ENCODE measurements around the gene PPP4R2. TPM values are rescaled to one million over a fixed set of nuclear protein-coding genes. Genes with fewer than 3 reads are reported as not detected.

The PPP4R2 gene
- total and polyA plus RNA-seq, 9 donors = 37.3 to 65.1 (median 51.0) TPM

- DNase-seq = no peak
- Histone ChIP-seq H3K27me3 (ENCODE audit: control insufficient read depth, insufficient read depth, low read length) (no peaks in the 10 kb centered on the region), H3K36me3 (ENCODE audit: control insufficient read depth, insufficient read depth, low read length) (no peaks in the 10 kb centered on the region), H3K4me1 (ENCODE audit: control insufficient read depth, insufficient read depth, low read length) (peaks cover 2% of the 10 kb centered on the region), H3K9me3 (replicated peaks; ENCODE audit: control insufficient read depth, low read depth, low read length) (no peaks in the 10 kb centered on the region), H3K27ac (ENCODE audit: low read length) (no peak overlapping the region), H3K4me3 (ENCODE audit: low read length) (no peak overlapping the region)
- WGBS (ENCODE audit: insufficient coverage) = 77% methylated on average over 7 of the region's 8 CpGs
Measured at GRCh38 chr3:73074781-73075180, 78.2 kb downstream of the PPP4R2 start.

DNA sequence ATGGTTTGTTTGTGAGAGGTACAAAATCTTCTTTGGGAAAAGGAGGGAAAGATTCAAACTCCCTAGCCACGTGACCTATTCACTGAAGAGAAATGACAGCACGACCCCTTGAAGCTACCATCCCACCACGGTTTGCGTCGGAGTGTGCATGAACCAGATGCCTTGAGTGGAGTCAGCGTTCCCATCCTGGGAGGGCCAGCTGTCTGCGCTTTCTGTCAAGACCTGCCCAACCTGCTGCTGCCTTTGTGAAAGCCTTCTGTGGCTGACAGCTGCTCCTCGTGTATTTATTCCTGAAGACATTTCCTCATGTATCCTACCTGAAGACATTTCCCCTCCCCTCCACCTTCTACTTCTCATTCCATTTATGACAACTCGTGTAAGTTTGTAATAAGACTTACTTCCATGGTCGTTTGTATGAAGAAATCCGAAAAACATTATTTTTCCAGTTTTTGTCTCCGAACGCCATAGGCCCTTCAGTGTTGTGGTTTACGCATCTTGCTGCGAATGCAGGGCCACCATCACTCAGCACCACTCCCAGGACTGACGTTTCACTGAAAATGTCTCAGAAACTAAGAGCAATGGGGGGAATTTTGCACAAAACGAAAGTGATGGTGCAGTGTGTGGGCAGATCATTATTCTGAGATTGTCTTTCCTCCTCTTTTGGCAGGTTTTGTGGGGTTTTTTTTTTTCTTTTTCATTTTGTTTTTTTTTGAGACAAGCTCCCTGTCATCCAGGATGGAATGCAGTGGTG is 83.8 kb downstream of the PPP4R2 start:
- Histone ChIP-seq H3K27ac (ENCODE audit: low read length) (no peak overlapping the region), H3K36me3 (ENCODE audit: control insufficient read depth, insufficient read depth, low read length) (no peaks in the 10 kb centered on the region), H3K27me3 (ENCODE audit: control insufficient read depth, insufficient read depth, low read length) (no peaks in the 10 kb centered on the region), H3K9me3 (replicated peaks; ENCODE audit: control insufficient read depth, low read depth, low read length) (no peaks in the 10 kb centered on the region), H3K4me3 (ENCODE audit: low read length) (no peak overlapping the region), H3K4me1 (ENCODE audit: control insufficient read depth, insufficient read depth, low read length) (no peaks in the 10 kb centered on the region)
- no peak for DNase-seq
- 59% methylated on average over 11 of the region's 17 CpGs for WGBS (ENCODE audit: insufficient coverage)

DNA sequence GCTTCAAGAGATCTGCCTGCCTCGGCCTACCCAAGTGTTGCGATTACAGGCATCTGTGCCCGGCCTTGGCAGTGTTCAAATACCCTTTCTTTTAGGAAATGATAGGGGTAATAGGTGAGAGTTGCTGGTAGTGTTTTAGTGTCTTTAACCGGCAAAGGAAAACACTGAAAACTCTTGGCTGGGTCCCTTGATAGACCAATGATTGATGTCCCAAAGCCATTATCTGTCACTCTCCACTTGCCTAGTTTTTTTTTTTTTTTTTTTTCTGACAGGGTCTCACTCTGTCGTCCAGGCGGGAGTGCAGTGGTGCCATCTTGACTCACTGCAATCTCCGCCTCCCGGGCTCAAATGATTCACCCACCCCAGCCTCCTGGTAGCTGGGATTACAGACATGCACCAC is 84.5 kb downstream of the PPP4R2 start:
- Histone ChIP-seq H3K27me3 (ENCODE audit: control insufficient read depth, insufficient read depth, low read length) (no peaks in the 10 kb centered on the region), H3K4me1 (ENCODE audit: control insufficient read depth, insufficient read depth, low read length) (no peaks in the 10 kb centered on the region), H3K27ac (ENCODE audit: low read length) (no peak overlapping the region), H3K4me3 (ENCODE audit: low read length) (no peak overlapping the region), H3K36me3 (ENCODE audit: control insufficient read depth, insufficient read depth, low read length) (no peaks in the 10 kb centered on the region), H3K9me3 (replicated peaks; ENCODE audit: control insufficient read depth, low read depth, low read length) (no peaks in the 10 kb centered on the region)
- DNase-seq = no peak
- WGBS (ENCODE audit: insufficient coverage) = 97% methylated on average over 6 of the region's 8 CpGs

GRCh38 chr3:73084170-73084569 is 87.6 kb downstream of the PPP4R2 start:
- no peaks in the 10 kb centered on the region for H3K36me3 ChIP-seq (ENCODE audit: control insufficient read depth, insufficient read depth, low read length)
- no peak for DNase-seq
- no peaks in the 10 kb centered on the region for H3K4me1 ChIP-seq (ENCODE audit: control insufficient read depth, insufficient read depth, low read length)
- no CpG with 5 or more reads among the region's 2 CpGs for WGBS (ENCODE audit: insufficient coverage)
- H3K9me3 ChIP-seq (replicated peaks; ENCODE audit: control insufficient read depth, low read depth, low read length) = no peaks in the 10 kb centered on the region
- H3K27me3 ChIP-seq (ENCODE audit: control insufficient read depth, insufficient read depth, low read length) = no peaks in the 10 kb centered on the region
- no peak overlapping the region for H3K4me3 ChIP-seq (ENCODE audit: low read length)
- no peak overlapping the region for H3K27ac ChIP-seq (ENCODE audit: low read length)

GRCh38 chr3:73086071-73086494 is 89.5 kb downstream of the PPP4R2 start:
- Histone ChIP-seq H3K36me3 (ENCODE audit: control insufficient read depth, insufficient read depth, low read length) (no peaks in the 10 kb centered on the region), H3K4me1 (ENCODE audit: control insufficient read depth, insufficient read depth, low read length) (no peaks in the 10 kb centered on the region), H3K27ac (ENCODE audit: low read length) (no peak overlapping the region), H3K9me3 (replicated peaks; ENCODE audit: control insufficient read depth, low read depth, low read length) (no peaks in the 10 kb centered on the region), H3K27me3 (ENCODE audit: control insufficient read depth, insufficient read depth, low read length) (no peaks in the 10 kb centered on the region), H3K4me3 (ENCODE audit: low read length) (no peak overlapping the region)
- WGBS (ENCODE audit: insufficient coverage) = 71% methylated on average over 2 of the region's 8 CpGs
- DNase-seq = peak; percentile 62

- H3K4me3 ChIP-seq (ENCODE audit: low read length) = no peak overlapping the region
- no peaks in the 10 kb centered on the region for H3K4me1 ChIP-seq (ENCODE audit: control insufficient read depth, insufficient read depth, low read length)
- no peaks in the 10 kb centered on the region for H3K36me3 ChIP-seq (ENCODE audit: control insufficient read depth, insufficient read depth, low read length)
- 74% methylated on average over 4 of the region's 6 CpGs for WGBS (ENCODE audit: insufficient coverage)
- no peaks in the 10 kb centered on the region for H3K27me3 ChIP-seq (ENCODE audit: control insufficient read depth, insufficient read depth, low read length)
- no peak overlapping the region for H3K27ac ChIP-seq (ENCODE audit: low read length)
- DNase-seq = no peak
- H3K9me3 ChIP-seq (replicated peaks; ENCODE audit: control insufficient read depth, low read depth, low read length) = peaks cover 3% of the 10 kb centered on the region
Measured at GRCh38 chr3:73094129-73094528, 97.5 kb downstream of the PPP4R2 start.

- peaks cover 3% of the 10 kb centered on the region for H3K9me3 ChIP-seq (replicated peaks; ENCODE audit: control insufficient read depth, low read depth, low read length)
- H3K27ac ChIP-seq (ENCODE audit: low read length) = no peak overlapping the region
- H3K36me3 ChIP-seq (ENCODE audit: control insufficient read depth, insufficient read depth, low read length) = no peaks in the 10 kb centered on the region
- WGBS (ENCODE audit: insufficient coverage) = 49% methylated on average over 9 of the region's 12 CpGs
- H3K4me3 ChIP-seq (ENCODE audit: low read length) = no peak overlapping the region
- DNase-seq = no peak
- no peaks in the 10 kb centered on the region for H3K4me1 ChIP-seq (ENCODE audit: control insufficient read depth, insufficient read depth, low read length)
- H3K27me3 ChIP-seq (ENCODE audit: control insufficient read depth, insufficient read depth, low read length) = no peaks in the 10 kb centered on the region
Measured at GRCh38 chr3:73094951-73095350, 98.3 kb downstream of the PPP4R2 start.

GRCh38 chr3:73096169-73096568 is 99.6 kb downstream of the PPP4R2 start:
- no peaks in the 10 kb centered on the region for H3K4me1 ChIP-seq (ENCODE audit: control insufficient read depth, insufficient read depth, low read length)
- H3K9me3 ChIP-seq (replicated peaks; ENCODE audit: control insufficient read depth, low read depth, low read length) = peaks cover 3% of the 10 kb centered on the region
- no peaks in the 10 kb centered on the region for H3K27me3 ChIP-seq (ENCODE audit: control insufficient read depth, insufficient read depth, low read length)
- no peaks in the 10 kb centered on the region for H3K36me3 ChIP-seq (ENCODE audit: control insufficient read depth, insufficient read depth, low read length)
- H3K4me3 ChIP-seq (ENCODE audit: low read length) = no peak overlapping the region
- WGBS (ENCODE audit: insufficient coverage) = 90% methylated on average over 2 of the region's 2 CpGs
- no peak overlapping the region for H3K27ac ChIP-seq (ENCODE audit: low read length)
- no peak for DNase-seq

- Histone ChIP-seq H3K4me1 (ENCODE audit: control insufficient read depth, insufficient read depth, low read length) (no peaks in the 10 kb centered on the region), H3K4me3 (ENCODE audit: low read length) (no peak overlapping the region), H3K27me3 (ENCODE audit: control insufficient read depth, insufficient read depth, low read length) (no peaks in the 10 kb centered on the region), H3K9me3 (replicated peaks; ENCODE audit: control insufficient read depth, low read depth, low read length) (peaks cover 3% of the 10 kb centered on the region), H3K36me3 (ENCODE audit: control insufficient read depth, insufficient read depth, low read length) (no peaks in the 10 kb centered on the region), H3K27ac (ENCODE audit: low read length) (no peak overlapping the region)
- no peak for DNase-seq
- 87% methylated on average over 2 of the region's 2 CpGs for WGBS (ENCODE audit: insufficient coverage)
Measured at GRCh38 chr3:73098026-73098425, 101.4 kb downstream of the PPP4R2 start.

GRCh38 chr3:73098873-73099272 is 102.3 kb downstream of the PPP4R2 start:
- WGBS (ENCODE audit: insufficient coverage) = no CpG with 5 or more reads among the region's 1 CpG
- Histone ChIP-seq H3K27me3 (ENCODE audit: control insufficient read depth, insufficient read depth, low read length) (no peaks in the 10 kb centered on the region), H3K36me3 (ENCODE audit: control insufficient read depth, insufficient read depth, low read length) (no peaks in the 10 kb centered on the region)

More at GRCh38 chr3:73098873-73099272, 102.3 kb downstream of the PPP4R2 start:
- no peak for DNase-seq
- Histone ChIP-seq H3K27ac (ENCODE audit: low read length) (no peak overlapping the region), H3K4me1 (ENCODE audit: control insufficient read depth, insufficient read depth, low read length) (no peaks in the 10 kb centered on the region), H3K9me3 (replicated peaks; ENCODE audit: control insufficient read depth, low read depth, low read length) (peaks cover 3% of the 10 kb centered on the region), H3K4me3 (ENCODE audit: low read length) (no peak overlapping the region)
